ENCODE results near the gene CSDE1.

- TF ChIP-seq EP300 (IDR thresholded peaks at IDR 0.05) = no peak
- TF ChIP-seq CTCF (IDR thresholded peaks at IDR 0.05) = no peak
- TF ChIP-seq POLR2A (IDR thresholded peaks at IDR 0.05) = no peak
- TF ChIP-seq POLR2AphosphoS5 (IDR thresholded peaks at IDR 0.05) = no peak
Observed at GRCh38 chr1:114685851-114686250, 71.9 kb downstream of the CSDE1 start.
